Neural progenitor cell (in vitro differentiated cells): ENCODE measurements around the gene NOP16.

ENCODE experiments used
- EZH2 ChIP-seq: fragments of 200-600 bp; sonication (generic); IDR thresholded peaks from 2 replicates; pipeline ENCODE4 v1.6.1; 2017; ENCODE audit warnings: antibody characterized with exemption, mild to moderate bottlenecking, moderate library complexity
- TF ChIP-seq, protein P1 (sequence below): fragments of 200-600 bp; sonication (generic); IDR thresholded peaks from 2 replicates; pipeline ENCODE4 v1.5.1; 2017; ENCODE audit warnings: antibody characterized with exemption, mild to moderate bottlenecking

GRCh38 chr5:176424181-176424580 is 35.8 kb upstream of the NOP16 start:
- TF ChIP-seq, protein P1, sequence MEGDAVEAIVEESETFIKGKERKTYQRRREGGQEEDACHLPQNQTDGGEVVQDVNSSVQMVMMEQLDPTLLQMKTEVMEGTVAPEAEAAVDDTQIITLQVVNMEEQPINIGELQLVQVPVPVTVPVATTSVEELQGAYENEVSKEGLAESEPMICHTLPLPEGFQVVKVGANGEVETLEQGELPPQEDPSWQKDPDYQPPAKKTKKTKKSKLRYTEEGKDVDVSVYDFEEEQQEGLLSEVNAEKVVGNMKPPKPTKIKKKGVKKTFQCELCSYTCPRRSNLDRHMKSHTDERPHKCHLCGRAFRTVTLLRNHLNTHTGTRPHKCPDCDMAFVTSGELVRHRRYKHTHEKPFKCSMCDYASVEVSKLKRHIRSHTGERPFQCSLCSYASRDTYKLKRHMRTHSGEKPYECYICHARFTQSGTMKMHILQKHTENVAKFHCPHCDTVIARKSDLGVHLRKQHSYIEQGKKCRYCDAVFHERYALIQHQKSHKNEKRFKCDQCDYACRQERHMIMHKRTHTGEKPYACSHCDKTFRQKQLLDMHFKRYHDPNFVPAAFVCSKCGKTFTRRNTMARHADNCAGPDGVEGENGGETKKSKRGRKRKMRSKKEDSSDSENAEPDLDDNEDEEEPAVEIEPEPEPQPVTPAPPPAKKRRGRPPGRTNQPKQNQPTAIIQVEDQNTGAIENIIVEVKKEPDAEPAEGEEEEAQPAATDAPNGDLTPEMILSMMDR: no peak
- TF ChIP-seq EZH2: no peak
